D721Med (cell line): ENCODE results near the gene CHP1.
"Not testable (repeated sequence)": the region's sequence is repeated elsewhere in the genome, so short reads cannot be mapped to it uniquely, and the experiment has no call there.

ENCODE experiments used
- DNase-seq: peaks from one replicate; pipeline ENCODE4 v3.0.0; 2011; ENCODE audit warnings: low spot score; ENCODE audit not compliant: insufficient read length
- FAIRE-seq: peaks from 2 replicates; lab custom pipeline; 2011; peaks lifted over from hg19 to GRCh38; lab: Jason Lieb, UNC
- TF ChIP-seq, protein P1 (sequence below): IDR thresholded peaks from 2 replicates; pipeline ENCODE4 v1.5.1; 2012; ENCODE audit warnings: mild to moderate bottlenecking, control low read depth; ENCODE audit not compliant: insufficient read depth; ENCODE audit errors: missing control alignments

CHP1 gene

DNA sequence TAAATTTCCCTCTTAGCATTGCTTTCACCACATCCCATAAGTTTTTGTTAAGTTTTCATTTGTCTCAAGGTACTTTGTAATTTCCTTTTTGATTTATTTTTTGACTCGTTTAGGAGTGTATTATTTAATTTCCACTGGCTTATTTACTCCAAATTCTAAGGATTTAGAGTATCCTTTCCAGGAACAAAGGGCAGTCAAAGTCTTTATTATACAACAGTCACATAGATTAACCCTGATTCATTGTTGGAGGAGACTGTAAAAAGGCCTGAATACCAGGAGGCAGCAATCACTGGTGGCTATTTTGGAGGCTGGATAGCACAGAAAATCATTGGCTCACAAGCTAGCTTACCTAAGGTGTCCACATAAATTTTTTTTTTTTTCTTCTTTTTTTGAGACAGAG lies 61.5 kb downstream of the CHP1 start:
- no peak for DNase-seq
- no peak for FAIRE-seq
- TF ChIP-seq, protein P1, sequence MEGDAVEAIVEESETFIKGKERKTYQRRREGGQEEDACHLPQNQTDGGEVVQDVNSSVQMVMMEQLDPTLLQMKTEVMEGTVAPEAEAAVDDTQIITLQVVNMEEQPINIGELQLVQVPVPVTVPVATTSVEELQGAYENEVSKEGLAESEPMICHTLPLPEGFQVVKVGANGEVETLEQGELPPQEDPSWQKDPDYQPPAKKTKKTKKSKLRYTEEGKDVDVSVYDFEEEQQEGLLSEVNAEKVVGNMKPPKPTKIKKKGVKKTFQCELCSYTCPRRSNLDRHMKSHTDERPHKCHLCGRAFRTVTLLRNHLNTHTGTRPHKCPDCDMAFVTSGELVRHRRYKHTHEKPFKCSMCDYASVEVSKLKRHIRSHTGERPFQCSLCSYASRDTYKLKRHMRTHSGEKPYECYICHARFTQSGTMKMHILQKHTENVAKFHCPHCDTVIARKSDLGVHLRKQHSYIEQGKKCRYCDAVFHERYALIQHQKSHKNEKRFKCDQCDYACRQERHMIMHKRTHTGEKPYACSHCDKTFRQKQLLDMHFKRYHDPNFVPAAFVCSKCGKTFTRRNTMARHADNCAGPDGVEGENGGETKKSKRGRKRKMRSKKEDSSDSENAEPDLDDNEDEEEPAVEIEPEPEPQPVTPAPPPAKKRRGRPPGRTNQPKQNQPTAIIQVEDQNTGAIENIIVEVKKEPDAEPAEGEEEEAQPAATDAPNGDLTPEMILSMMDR: no peak

DNA sequence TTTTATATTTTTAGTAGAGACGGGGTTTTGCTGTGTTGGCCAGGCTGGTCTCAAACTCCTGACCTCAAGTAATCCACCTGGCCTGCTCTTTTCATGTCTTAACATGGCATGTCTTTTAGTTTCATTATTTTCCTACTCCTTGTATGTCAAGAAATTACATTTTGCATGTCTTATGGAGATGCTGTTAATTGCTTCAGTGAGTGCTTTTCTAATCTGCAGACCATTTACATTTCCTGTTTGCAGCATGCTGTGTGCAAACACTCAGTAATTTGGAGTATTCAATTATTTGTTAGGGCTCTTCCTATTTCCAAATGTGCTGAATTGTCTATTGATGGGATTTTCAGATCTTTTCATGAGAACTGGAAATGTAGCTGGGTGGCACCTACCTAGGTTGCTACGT lies 70.1 kb downstream of the CHP1 start:
- not testable (repeated sequence) for FAIRE-seq, DNase-seq

DNA sequence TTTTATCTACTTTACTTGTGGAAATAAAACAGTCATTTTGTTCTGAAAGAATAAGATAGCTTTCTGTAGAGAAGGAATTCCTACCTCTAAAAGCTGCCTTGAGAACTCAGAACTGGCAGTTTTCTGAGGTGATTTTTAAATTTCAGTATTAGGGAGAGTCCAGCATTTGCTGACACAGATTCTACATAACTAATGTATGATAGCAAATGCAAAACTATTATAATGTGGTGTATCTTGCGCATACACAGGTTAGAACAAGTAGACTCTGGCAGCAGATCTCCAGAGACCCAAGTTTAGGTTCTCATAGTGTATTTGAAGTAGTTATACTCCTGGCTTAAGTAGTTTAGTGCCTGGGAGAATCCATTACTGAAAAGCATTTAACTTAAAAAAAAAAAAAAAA lies 70.5 kb downstream of the CHP1 start:
- FAIRE-seq (no peak), DNase-seq (no peak)
- TF ChIP-seq, protein P1: no peak

DNA sequence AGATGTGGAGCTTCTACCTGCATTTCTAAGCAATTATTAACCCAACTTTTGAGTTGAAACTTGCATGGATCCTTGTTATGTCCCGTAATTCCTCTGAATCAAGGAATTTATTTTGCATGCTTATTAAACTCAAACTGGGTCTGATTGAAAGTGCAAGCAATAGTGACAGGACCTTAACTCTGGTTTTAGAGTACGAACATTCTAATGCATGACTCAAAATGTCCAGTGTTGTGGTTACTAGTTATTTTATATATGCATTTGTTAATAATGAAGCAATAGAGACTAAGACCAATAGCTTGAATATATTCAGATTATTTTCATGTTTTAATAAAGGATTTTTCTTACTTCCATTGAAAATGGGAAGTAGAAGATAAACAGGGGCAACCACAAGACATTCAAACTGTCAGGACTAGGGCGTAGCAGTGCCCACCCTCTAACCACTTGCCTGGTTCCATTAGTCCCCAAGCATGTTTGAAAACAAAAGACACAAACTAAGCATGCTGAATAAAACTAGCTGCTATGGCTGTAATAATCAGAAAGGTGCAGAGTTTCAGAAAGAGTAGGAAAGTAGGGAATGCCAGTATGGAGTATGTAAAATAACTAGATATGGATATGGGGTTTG lies 73.2 kb downstream of the CHP1 start:
- no peak for DNase-seq
- FAIRE-seq: no peak
- TF ChIP-seq, protein P1: no peak

DNA sequence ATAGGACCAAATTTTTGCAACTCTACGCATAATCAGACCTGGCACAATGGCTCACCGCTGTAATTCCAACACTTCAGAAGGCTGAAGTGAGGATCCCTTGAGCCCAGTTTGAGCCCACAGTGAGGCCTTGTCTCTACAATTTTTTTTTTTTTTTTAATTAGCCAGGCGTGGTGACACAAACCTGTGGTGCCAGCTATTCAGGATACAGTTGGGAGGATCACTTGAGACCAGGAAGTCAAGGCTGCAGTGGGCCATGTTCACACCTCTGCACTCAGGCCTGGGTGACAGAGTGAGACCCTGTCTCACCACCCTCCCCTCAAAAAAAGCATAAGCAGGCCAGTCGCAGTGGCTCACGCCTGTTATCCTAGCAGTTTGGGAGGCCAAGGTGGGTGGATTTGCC lies 76.6 kb downstream of the CHP1 start:
- FAIRE-seq (no peak), DNase-seq (no peak)
- TF ChIP-seq, protein P1: no peak

DNA sequence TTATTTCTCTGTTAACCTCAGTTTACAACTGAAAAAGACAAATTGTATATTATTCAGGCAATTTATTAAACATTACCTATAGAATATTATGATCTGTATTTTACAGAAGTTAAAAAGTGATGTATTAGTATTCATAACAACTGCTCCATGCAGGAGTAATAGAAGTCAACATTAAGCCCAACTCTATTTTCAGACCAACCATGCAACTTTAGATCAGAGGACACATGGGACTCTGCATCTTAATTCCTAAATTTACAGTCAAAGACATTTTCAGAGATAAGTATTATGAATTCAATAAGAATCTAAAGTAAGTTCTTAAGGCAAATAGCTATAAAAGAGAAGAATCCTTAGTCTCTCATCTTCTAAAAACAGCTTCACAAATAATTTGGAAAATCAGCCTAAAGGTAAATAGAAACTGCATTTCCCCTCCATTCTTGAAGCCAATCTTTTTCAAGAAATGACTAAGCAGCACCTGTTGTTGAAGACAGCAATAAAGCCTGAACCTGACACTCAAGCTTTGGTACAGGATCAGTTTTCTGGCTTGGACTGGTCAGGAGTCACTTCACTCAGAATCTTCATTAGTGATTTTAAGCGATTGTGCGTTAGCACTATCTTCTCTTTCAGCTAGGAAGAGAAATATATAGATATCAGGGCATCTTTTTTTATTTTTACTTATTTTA lies 78.3 kb downstream of the CHP1 start:
- TF ChIP-seq, protein P1: no peak
- FAIRE-seq (no peak), DNase-seq (no peak)

DNA sequence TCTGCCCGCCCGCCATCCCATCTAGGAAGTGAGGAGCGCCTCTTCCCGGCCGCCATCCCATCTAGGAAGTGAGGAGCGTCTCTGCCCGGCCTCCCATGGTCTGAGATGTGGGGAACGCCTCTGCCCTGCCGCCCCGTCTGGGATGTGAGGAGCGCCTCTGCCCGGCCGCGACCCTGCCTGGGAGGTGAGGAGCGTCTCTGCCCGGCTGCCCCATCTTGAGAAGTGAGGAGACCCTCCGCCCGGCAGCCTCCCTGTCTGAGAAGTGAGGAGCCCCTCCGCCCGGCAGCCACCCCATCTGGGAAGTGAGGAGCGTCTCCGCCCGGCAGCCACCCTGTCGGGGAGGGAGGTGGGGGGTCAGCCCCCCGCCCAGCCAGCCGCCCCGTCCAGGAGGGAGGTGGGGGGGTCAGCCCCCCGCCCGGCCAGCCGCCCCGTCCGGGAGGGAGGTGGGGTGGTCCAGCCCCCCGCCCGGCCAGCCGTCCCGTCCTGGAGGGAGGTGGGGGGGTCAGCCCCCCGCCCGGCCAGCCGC lies 89.8 kb downstream of the CHP1 start:
- DNase-seq, FAIRE-seq: not testable (repeated sequence)

DNA sequence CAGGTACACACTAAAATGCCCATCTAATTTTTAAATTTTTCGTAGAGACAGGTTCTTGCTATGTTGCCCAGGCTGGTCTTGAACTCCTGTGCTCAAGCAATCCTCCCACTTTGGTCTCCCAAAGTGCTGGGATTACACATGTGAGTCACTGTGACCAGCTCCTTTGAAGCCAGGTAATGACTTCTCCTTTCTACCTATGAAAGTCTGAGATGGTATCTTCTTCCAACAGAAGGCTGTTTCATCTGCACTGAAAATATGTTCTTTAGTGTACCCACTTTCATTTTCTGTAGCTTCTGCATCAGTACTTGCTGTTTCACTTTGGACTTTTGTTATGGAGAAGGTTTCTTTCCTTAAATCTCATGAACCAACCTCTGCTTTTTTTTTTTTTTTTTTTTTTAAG lies 92.5 kb downstream of the CHP1 start:
- DNase-seq (no peak), FAIRE-seq (no peak)
- TF ChIP-seq, protein P1: no peak
